Measurements from ENCODE around the gene HOATZ.
A peak's percentile ranks its signal among the peaks of the same experiment; 100 is the strongest.

HOATZ gene

DNA sequence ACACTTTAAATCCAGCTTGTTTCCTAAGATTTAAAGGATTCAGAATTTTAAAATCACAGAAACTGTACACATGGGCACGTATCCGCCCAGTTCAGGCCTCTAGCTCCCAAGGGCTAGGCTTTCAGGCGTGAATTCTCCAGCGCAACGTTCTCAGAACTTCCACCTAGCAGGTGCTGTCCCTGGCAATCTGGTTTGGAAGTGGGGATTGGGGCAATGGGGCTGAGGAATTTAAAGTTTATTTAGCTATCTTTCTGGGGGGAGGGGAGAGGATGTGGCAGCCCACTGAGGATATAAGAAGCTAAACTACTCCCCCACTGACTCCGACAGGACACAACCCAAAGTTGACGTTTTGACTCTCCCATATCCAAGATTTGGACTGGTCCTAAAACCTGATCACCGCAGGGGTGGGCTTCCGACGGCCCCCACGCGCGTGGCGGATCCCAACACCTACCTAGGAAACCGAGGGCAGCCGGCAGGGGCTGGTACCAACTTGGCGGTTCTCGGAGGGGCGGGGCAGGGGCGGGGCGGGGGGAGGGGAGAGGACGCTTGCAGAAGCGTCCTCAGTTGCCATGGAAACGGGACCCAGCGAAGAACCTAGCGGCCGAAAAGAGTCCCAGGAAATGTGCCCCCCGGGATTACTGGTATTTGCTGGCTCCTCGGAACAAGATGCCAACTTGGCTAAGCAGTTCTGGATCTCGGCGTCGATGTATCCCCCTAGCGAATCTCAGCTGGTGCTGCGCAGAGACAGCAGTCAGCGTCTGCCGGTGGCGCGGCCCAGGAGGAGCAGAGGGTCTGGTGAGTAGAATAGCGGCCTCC is at the start of gene HOATZ:
HOATZ (plus strand) TSS at position 563 of the 816 bp plus-strand sequence; CDS start at position 570, 7 bp downstream.
- peak within 1 kb of the TSS; percentile 46 for H3K4me3 Mint-ChIP-seq
- H3K4me1 Mint-ChIP-seq (ENCODE audit: low read depth) = peaks cover 11% of the 10 kb centered on the region
- no peaks in the 10 kb centered on the region for H3K9me3 Mint-ChIP-seq
- peaks cover 36% of the 10 kb centered on the region for H3K27me3 Mint-ChIP-seq (ENCODE audit: low read depth)
- no peak within 1 kb of the TSS for H3K27ac Mint-ChIP-seq
- peaks cover 1% of the 10 kb centered on the region for H3K36me3 Mint-ChIP-seq (ENCODE audit: low read depth)

DNA sequence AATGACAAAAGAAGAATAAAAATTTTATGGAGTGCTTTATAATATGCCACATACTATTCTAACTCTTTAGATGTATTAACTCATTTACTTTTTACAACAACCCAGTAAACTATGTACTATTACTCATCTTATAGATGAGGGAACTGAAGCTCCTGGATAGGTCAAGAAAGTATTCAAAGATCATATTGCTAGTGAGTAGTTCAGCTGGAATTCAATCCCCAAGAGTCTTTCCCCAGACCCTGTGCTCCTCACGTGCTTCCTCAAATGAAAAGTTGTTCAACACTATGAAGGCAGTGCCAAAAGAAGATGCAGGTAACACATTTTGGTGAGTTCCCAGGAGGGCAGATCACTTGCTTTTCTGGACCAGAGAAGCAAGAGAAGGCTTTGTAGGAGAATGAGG is 49.2 kb upstream of the HOATZ start:
- Mint-ChIP-seq H3K36me3 (ENCODE audit: low read depth) (no peaks in the 10 kb centered on the region), H3K27ac (no peak overlapping the region), H3K4me3 (no peak overlapping the region), H3K9me3 (no peaks in the 10 kb centered on the region), H3K27me3 (ENCODE audit: low read depth) (peaks cover 9% of the 10 kb centered on the region), H3K4me1 (ENCODE audit: low read depth) (peaks cover 2% of the 10 kb centered on the region)

DNA sequence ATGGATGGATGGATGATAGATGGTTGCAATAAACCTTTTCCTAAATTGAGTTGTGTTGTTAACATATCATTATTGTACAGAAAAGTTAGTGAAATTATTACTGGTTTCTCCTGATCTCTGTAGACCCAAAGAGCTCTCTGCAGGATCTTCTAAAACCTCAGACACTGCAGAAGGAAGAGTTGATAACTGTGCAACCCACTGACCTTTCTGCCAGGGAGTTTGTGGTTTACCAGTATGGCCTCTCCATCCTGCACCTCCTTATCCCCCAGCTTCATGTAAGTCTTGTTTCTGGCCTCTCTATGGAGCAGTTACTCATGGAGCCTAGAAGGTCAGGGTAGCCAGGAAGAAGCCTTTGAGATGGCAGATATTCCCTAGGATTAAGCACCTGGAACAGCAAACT is 48.0 kb upstream of the HOATZ start:
- H3K9me3 Mint-ChIP-seq = no peaks in the 10 kb centered on the region
- H3K4me3 Mint-ChIP-seq = no peak overlapping the region
- H3K36me3 Mint-ChIP-seq (ENCODE audit: low read depth) = no peaks in the 10 kb centered on the region
- peaks cover 2% of the 10 kb centered on the region for H3K4me1 Mint-ChIP-seq (ENCODE audit: low read depth)
- no peak overlapping the region for H3K27ac Mint-ChIP-seq
- H3K27me3 Mint-ChIP-seq (ENCODE audit: low read depth) = no peaks in the 10 kb centered on the region

DNA sequence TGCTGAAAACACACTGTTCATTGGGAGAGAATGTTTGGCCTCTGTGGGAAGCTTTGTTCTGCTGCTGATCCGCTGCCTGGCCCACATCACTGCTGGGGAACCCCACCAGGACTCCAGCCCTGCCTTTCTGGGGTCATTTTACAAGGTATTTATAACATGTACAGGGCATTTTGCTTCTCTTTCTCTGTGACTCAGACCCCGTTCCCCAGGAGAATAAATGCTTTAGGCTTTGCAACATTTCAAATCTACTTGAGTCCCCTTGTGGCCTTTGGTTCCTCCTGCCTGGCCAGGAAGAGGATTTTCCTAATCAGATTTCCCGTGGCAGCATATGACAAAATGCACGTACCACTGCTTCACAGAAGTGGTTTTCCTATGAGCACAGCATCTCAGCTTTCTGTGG is 45.4 kb upstream of the HOATZ start:
- no peak overlapping the region for H3K4me3 Mint-ChIP-seq
- no peaks in the 10 kb centered on the region for H3K36me3 Mint-ChIP-seq (ENCODE audit: low read depth)
- peaks cover 2% of the 10 kb centered on the region for H3K4me1 Mint-ChIP-seq (ENCODE audit: low read depth)

DNA sequence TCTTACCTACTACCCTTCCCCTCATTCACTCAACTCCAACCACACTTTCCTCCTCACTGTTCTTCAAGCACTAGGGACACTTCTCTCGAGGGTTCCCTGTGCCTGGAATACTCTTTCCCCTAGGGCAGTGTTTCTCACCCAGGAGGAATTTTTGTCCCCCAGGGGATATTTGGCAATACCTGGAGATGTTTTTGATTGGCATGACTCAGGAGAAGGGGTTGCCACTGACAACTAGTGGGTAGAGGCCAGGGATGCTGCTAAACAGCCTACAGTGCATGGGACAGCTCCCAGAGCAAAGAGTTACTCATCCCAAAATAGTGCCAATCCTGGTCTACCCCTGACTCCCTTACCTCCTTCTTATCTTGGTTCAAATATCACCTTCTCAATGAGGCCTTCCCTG is 42.4 kb upstream of the HOATZ start:
- Mint-ChIP-seq H3K4me3 (no peak overlapping the region), H3K9me3 (no peaks in the 10 kb centered on the region), H3K27ac (no peak overlapping the region), H3K4me1 (ENCODE audit: low read depth) (peaks cover 2% of the 10 kb centered on the region), H3K36me3 (ENCODE audit: low read depth) (no peaks in the 10 kb centered on the region), H3K27me3 (ENCODE audit: low read depth) (peaks cover 3% of the 10 kb centered on the region)

More for the DNA sequence above, 45.4 kb upstream of the HOATZ start:
- H3K27me3 Mint-ChIP-seq (ENCODE audit: low read depth) = no peaks in the 10 kb centered on the region
- no peaks in the 10 kb centered on the region for H3K9me3 Mint-ChIP-seq
- H3K27ac Mint-ChIP-seq = no peak overlapping the region

DNA sequence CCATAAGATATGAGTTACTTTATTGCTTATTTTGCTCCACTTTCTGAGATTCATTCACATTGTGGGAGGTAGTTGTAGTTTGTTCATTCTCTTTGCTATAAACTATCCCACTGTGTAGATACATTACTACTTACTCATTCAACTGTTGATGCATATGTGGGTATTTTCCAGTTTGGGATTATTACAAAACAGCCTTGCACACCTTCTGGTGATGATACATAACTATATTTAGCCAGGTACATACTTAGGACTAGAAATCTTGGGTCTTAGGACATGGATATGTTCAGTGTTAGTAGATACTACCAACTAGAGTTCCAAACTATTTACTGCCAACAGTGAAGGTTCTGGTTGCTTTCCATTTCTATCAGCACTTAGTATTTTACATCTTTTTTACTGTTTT is 40.1 kb upstream of the HOATZ start:
- no peak overlapping the region for H3K4me3 Mint-ChIP-seq
- H3K27ac Mint-ChIP-seq = no peak overlapping the region
- peaks cover 12% of the 10 kb centered on the region for H3K27me3 Mint-ChIP-seq (ENCODE audit: low read depth)
- H3K9me3 Mint-ChIP-seq = no peaks in the 10 kb centered on the region
- peaks cover 2% of the 10 kb centered on the region for H3K4me1 Mint-ChIP-seq (ENCODE audit: low read depth)
- no peaks in the 10 kb centered on the region for H3K36me3 Mint-ChIP-seq (ENCODE audit: low read depth)

DNA sequence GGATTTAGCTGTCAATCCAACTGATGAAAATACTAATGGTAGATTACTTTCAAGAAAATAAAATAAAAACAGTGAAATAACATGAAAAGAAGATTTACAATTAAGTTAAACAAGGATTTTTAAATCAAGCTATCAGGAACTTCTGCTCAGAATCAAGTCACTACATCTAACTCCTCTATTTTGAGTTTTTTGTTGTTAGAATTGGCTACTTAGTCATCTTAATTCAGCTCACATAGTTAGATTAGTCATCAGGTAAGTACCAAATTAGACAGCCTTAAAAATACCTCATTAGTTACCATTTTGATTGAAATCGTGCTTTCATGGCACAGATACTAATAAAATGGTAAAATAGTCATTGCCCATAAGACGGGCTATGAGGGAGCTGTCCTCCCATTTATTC is 38.2 kb upstream of the HOATZ start:
- no peak overlapping the region for H3K4me3 Mint-ChIP-seq
- no peaks in the 10 kb centered on the region for H3K36me3 Mint-ChIP-seq (ENCODE audit: low read depth)
- H3K27me3 Mint-ChIP-seq (ENCODE audit: low read depth) = peaks cover 12% of the 10 kb centered on the region
- H3K4me1 Mint-ChIP-seq (ENCODE audit: low read depth) = peaks cover 4% of the 10 kb centered on the region
- H3K9me3 Mint-ChIP-seq = peaks cover 8% of the 10 kb centered on the region
- H3K27ac Mint-ChIP-seq = no peak overlapping the region

DNA sequence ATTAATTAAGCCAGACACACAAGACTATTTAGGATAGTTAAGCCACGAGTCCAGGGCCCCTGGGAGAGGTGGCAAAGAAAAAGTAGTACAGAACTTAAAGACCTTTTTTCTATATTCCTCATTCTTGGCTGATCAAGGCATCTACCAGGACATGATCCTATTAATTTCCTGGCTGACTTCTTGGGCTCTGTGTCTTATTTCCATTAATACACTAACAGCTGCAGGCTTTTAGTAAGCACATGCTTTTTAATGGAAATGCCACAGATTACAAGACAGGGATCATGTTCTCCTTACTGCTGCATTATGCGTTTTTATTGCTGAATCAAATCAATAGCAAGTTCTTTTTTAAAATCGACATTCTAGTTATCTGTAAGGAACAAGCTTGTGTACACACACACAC is 37.6 kb upstream of the HOATZ start:
- H3K4me3 Mint-ChIP-seq = no peak overlapping the region
- peaks cover 8% of the 10 kb centered on the region for H3K9me3 Mint-ChIP-seq
- peaks cover 4% of the 10 kb centered on the region for H3K4me1 Mint-ChIP-seq (ENCODE audit: low read depth)
- peaks cover 12% of the 10 kb centered on the region for H3K27me3 Mint-ChIP-seq (ENCODE audit: low read depth)
- H3K36me3 Mint-ChIP-seq (ENCODE audit: low read depth) = no peaks in the 10 kb centered on the region
- H3K27ac Mint-ChIP-seq = no peak overlapping the region

DNA sequence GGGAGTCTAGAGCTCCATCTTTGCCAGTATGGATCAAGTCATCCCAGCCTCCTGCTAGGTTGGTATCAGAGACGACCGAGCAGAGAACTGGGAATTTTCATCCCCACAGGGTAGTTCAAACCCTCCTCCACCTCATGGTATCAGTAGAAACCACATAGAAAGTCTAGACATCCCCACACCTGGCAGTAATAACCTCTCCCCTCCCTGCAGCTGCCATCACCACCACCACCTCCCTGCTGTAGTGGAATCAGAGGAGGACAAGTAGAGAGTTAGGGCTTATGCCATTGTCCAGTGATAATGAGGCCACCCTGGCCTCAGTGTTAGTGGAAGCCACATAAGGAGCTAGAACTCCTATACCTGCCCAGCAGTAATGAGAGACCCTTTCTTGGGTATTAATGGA is 36.7 kb upstream of the HOATZ start:
- H3K27ac Mint-ChIP-seq = no peak overlapping the region
- peaks cover 4% of the 10 kb centered on the region for H3K4me1 Mint-ChIP-seq (ENCODE audit: low read depth)
- H3K27me3 Mint-ChIP-seq (ENCODE audit: low read depth) = peaks cover 19% of the 10 kb centered on the region
- no peak overlapping the region for H3K4me3 Mint-ChIP-seq
- H3K36me3 Mint-ChIP-seq (ENCODE audit: low read depth) = no peaks in the 10 kb centered on the region
- H3K9me3 Mint-ChIP-seq = peaks cover 16% of the 10 kb centered on the region

DNA sequence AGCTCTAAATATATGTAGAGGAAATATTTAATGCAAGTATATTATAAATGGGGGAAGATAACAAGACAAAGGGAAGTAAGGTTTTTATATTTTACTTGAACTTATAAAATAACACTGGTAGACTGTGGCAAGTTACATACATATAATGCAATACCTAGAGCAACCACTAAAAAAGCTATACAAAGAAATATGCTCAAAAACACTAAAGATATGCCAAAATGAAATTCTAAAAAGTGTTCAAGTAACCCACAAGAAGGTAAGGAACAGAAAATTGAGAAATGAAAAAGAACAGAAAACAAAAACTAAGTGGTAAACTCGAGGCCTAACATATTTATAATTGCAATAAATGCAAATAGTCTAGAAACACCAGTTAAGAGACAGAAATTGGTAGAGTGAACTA is 34.9 kb upstream of the HOATZ start:
- Mint-ChIP-seq H3K4me1 (ENCODE audit: low read depth) (peaks cover 4% of the 10 kb centered on the region), H3K9me3 (peaks cover 34% of the 10 kb centered on the region), H3K36me3 (ENCODE audit: low read depth) (peaks cover 4% of the 10 kb centered on the region), H3K4me3 (no peak overlapping the region), H3K27ac (no peak overlapping the region), H3K27me3 (ENCODE audit: low read depth) (peaks cover 36% of the 10 kb centered on the region)

DNA sequence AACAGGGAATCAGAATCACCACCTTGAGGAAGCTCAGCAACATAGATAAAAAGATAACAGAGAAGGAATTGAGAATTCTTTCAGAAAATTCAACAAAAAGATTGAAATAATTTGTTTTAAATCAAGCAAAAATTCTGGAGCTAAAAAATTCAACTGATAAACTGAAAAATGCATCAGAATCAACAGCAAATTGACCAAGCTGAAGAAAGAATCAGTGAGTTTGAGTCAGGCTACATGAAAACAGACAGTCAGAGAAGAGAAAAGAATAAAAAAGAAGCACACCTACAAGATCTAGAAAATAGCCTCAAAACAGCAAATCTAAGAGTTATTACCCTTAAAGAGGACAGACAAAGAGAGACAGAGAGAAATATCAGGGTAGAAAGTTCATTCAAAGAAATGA is 31.1 kb upstream of the HOATZ start:
- Mint-ChIP-seq H3K9me3 (peaks cover 38% of the 10 kb centered on the region), H3K27ac (no peak overlapping the region), H3K27me3 (ENCODE audit: low read depth) (peaks cover 35% of the 10 kb centered on the region), H3K4me1 (ENCODE audit: low read depth) (peaks cover 4% of the 10 kb centered on the region), H3K4me3 (no peak overlapping the region), H3K36me3 (ENCODE audit: low read depth) (peaks cover 4% of the 10 kb centered on the region)

DNA sequence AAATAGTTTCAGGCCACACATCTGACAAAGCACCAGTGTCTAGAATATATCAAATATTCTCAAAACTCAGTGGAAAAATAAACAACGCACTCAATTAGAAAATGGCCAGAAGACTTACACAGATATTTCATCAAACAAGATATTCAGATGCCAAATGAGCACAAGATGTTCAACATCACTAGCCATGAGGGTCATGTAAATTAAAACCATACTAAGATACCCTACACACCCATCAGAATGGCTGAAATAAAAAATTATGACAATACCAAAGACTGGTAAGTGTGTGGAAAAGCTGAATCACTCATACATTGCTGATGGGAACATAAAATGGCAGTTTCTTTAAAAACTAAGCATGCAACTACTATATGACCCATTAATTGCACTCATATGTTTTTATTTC is 24.1 kb upstream of the HOATZ start:
- Mint-ChIP-seq H3K36me3 (ENCODE audit: low read depth) (no peaks in the 10 kb centered on the region), H3K27ac (no peak overlapping the region), H3K9me3 (peaks cover 2% of the 10 kb centered on the region), H3K4me3 (no peak overlapping the region), H3K4me1 (ENCODE audit: low read depth) (no peaks in the 10 kb centered on the region), H3K27me3 (ENCODE audit: low read depth) (peaks cover 28% of the 10 kb centered on the region)

DNA sequence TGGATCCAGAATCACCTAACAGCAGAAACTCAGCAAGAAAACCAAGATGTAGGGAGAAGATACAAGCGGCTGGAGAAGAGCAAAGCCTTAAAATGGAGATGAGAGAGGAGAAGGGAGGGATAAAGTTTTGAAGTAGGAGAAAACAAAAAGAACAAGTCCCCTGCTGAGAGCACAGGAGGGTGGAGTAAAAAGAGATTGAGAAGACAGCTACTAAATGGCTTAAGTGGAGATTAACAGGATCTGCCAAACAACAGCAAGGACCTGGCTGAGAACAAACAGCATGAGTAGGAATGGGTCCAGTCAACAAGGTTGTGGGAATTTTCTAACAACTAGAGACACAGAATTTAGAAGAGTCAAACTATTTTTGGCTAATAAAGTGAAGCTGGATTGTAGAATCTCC is 20.5 kb upstream of the HOATZ start:
- H3K27me3 Mint-ChIP-seq (ENCODE audit: low read depth) = peaks cover 44% of the 10 kb centered on the region
- H3K4me3 Mint-ChIP-seq = no peak overlapping the region
- H3K9me3 Mint-ChIP-seq = no peaks in the 10 kb centered on the region
- no peaks in the 10 kb centered on the region for H3K4me1 Mint-ChIP-seq (ENCODE audit: low read depth)
- H3K36me3 Mint-ChIP-seq (ENCODE audit: low read depth) = no peaks in the 10 kb centered on the region
- H3K27ac Mint-ChIP-seq = no peak overlapping the region

DNA sequence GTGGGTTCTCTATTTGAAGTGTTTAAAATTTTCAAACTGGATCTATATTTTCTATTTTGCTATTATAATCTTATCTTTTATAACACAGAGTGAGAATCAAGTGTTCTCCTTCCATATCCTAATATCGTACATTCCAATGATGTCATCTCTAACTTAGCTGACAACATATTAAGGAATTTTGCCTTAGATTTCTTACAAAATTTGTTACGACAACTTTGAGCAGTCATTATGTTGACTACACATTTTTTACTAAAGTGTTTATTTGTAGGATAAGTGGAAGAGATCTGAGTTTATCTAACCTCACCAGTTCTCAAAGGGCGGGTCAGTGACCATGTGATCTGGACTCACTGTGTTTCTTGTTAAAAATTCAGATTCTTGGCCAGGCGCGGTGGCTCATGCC is 15.1 kb upstream of the HOATZ start:
- H3K27ac Mint-ChIP-seq = no peak overlapping the region
- peaks cover 35% of the 10 kb centered on the region for H3K27me3 Mint-ChIP-seq (ENCODE audit: low read depth)
- H3K9me3 Mint-ChIP-seq = no peaks in the 10 kb centered on the region

DNA sequence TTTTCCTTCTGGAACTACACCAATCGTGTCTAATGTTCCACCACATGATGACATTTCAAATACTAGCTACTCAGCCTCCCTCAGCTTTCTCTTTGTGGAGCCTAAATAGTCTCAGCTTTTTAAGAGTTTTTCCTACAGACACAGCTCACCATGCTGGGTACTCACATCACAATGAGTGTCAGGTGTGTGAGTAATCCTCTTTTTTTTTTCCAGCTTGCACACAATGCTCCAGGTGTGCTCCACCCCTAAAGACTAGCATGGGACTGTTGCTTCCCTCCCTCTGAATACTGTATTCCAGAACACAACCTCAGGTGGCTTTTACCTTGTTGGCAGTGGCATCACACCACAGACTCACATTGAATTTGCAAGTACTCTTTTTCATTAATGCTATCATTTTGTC is 14.1 kb upstream of the HOATZ start:
- Mint-ChIP-seq H3K27me3 (ENCODE audit: low read depth) (peaks cover 39% of the 10 kb centered on the region), H3K9me3 (no peaks in the 10 kb centered on the region), H3K4me3 (no peak overlapping the region), H3K27ac (no peak overlapping the region), H3K36me3 (ENCODE audit: low read depth) (no peaks in the 10 kb centered on the region), H3K4me1 (ENCODE audit: low read depth) (no peaks in the 10 kb centered on the region)

More for the DNA sequence above, 15.1 kb upstream of the HOATZ start:
- no peak overlapping the region for H3K4me3 Mint-ChIP-seq
- no peaks in the 10 kb centered on the region for H3K36me3 Mint-ChIP-seq (ENCODE audit: low read depth)
- H3K4me1 Mint-ChIP-seq (ENCODE audit: low read depth) = no peaks in the 10 kb centered on the region
